NK-92 (cell line): Measurements from ENCODE around the gene EFCAB12.
"Not testable (repeated sequence)": the region's sequence is repeated elsewhere in the genome, so short reads cannot be mapped to it uniquely, and the experiment has no call there.

Source experiments
- DNase-seq: peaks from one replicate; lab custom pipeline; 2025; ENCODE audit not compliant: unreplicated experiment; lab: John Stamatoyannopoulos, UW

Gene EFCAB12

GRCh38 chr3:129399145-129399894, 29.1 kb downstream of the EFCAB12 start:
- no peak for DNase-seq

DNA sequence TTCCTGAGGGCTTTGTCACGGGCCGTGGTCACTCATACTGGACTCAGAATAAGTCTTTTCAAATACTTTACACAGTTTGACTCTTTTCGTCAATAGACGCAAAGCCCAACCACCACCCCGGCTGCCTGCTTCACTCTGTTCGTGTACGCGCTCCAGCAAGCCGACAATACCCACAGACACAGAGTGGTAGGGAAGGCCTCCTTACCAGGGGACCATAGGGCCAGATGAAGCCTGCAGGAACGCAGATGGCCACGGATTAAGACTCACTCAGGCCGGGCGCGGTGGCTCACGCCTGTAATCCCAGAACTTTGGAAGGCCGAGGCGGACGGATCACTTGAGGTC, 29.7 kb downstream of the EFCAB12 start:
- DNase-seq = no peak

GRCh38 chr3:129393760-129394564, 34.5 kb downstream of the EFCAB12 start:
- not testable (repeated sequence) for DNase-seq

DNA sequence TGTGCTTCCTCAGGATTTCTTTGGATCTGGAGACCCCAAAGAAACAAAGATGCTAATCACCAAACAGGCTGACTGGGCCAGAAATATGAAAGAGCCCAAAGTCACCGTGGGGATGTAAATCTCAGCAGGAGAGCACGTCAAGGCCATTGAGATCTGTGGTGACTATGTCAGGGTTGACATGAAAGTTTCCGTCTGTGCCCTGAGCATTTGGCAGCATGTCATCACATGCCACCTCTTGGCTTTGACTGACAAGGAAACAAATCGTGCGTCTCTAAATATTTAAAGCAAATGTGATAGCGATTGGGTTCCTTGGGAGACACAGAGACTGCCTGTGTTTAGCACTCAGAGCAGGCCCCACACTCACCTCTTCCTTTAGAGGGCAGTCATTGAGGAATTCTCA, 35.2 kb downstream of the EFCAB12 start:
- no peak for DNase-seq

DNA sequence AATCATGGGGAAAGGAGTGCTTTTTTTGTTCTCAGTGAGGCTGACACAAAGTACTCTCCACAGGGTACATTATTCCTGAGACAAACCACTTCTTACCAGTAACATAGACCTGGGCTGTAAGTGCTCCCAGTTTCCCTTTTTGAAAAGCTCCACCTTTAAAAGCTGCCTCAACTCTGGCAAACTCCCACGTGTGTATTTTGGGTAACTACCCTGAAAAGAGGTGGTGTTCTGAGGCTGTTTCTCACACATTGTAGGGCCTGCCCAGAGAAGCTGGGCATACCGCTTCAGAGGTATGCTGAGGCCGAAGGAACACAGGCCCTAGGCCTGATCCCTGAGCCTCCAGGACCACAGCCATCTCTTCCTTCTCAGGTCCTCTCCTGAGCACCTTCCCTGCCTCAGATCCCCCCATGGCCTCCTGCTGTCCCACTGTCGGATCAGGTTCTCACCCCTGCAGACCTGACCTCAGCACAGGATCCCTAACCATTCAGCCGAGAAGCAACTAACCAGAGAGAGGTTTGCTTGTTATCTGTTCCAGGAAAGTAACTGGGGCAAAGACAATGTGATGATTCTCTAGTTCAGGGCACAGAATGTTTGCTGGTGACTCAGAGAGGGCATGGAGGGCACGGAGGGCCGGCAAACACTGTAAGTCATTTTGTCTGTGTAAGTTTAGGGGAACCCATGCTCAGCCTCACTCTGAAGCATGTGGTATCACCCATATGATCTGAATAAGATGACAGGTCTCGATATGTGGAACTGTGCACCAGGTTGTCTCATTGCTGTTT, 36.1 kb downstream of the EFCAB12 start:
- not testable (repeated sequence) for DNase-seq

GRCh38 chr3:129391583-129391982, 36.9 kb downstream of the EFCAB12 start:
- DNase-seq = not testable (repeated sequence)

DNA sequence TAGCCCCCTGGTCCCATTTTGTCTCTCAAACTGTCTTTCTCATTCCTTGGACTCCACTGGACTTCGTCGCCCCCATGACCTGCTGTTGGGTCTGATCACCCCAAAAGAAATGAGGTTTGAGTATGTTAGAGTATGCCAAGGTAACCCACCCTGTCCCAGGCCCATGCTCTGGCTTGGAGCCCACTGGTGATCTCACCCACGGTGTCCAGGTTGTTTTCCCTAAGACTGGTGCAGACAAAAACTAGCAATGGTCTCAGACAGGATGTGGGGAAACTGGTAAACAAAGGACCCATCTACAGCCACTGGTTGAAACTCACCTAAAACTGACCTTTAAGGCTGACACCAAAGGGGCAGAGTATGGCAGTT, 38.9 kb downstream of the EFCAB12 start:
- no peak for DNase-seq

DNA sequence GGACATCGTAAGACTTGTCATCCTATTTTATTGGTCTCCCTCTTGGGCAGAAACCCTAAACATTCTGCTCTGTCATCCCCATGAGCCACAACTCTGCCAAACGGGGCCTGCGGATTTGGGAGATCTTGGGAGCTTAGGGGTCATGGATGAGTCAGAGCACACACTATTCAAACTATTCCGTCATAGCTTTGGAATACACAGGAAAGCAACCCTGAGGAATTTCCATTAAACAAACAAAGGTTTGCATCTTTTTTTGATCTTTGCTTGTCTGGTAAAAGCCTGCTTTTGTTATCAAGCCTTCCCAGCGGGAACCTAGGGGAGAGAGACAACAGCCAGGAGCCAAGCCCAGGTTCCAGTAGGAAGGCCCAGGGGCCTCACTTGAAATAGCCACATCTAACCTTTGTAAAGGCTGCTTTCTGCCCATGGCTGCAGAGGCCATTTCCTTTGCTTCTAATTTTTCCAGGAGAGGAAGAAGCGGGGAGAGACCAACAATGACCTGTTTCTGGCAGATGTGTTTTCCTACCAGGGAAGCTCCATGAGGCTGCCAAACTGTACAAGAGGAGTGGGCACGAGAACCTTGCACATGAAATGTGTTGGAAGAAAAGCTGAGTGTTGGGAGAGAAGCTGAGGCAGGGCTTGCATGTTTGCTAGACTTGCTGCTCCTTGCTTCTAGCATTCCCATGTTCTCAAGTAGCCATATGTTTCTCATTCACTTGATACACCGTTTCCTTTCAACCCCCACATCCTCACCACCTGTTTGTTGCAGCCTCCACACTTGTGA, 39.5 kb downstream of the EFCAB12 start:
- not testable (repeated sequence) for DNase-seq

DNA sequence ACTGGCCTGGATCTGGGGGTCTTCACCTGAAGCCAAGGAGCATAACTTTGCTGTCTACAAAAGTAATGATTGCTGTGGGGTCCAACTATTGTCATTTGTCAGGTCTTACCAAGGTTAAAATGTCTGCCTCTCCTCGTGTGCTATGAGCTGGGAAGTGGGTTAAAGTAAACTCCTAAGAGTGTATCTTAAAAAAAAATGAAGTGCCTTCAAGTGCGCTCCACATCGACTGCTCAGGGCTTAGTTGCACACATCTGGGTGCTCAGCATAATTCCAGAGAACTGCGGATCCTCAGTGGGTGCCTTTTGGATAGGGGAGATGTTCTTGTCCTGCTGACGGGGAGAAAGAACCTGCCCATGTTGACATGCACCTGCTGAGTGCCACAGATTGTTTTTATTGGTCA, 40.9 kb downstream of the EFCAB12 start:
- DNase-seq = no peak

- no peak for DNase-seq
These were observed 41.5 kb downstream of the EFCAB12 start for GRCh38 chr3:129386984-129387383.

DNA sequence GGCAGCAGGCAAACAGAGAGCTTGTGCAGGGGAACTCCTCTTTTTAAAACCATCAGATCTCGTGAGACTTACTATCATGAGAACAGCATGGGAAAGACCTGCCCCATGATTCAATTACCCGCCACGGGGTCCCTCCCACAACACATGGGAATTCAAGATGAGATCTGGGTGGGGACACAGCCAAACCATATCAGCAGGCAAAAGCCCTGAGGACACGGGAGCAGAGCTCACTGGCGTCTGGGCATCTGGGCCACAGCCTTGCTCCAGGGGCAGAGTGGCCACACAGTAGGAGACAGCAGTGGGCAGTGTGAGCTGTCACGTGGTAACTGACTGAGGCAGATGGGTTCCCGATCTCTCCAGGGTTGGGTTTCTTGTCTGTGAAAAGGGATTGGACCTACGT, 42.9 kb downstream of the EFCAB12 start:
- not testable (repeated sequence) for DNase-seq

DNA sequence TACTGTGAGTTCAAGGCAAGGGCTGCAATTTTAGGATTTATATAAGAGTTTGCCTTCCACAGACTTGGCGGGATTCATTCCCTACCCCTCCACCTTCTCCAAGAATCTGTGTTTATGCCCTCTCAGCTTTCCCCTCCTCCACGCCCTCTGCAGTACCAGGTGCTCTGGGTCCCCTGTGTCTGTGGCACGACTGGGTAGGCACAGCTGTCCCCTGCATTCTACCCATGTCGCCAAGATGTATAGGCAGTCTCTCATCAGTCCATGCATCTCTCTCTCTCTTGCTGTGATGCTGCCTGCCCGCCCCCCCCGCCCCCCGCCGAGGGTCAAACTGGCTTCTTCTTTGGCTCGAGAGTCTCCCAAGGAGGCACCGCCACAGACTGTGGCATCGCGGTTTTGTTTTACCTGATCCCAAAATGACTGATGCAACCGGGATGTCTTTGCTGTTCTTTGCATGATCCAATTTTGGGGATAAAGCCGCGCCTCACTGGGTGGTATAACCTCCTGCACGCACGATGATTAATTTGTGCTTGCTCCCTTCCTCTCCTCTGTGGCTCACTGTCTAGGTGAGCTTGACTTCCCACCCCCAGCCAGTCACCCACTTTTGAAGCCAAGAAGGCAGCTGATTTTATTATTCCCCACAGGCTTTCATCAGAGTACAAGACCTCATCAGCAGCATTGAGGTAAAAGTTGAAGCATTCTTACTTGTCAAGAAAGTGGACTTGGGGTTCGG, 43.7 kb downstream of the EFCAB12 start:
- no peak for DNase-seq

- DNase-seq = not testable (repeated sequence)
These were observed 44.3 kb downstream of the EFCAB12 start for GRCh38 chr3:129384103-129384502.

DNA sequence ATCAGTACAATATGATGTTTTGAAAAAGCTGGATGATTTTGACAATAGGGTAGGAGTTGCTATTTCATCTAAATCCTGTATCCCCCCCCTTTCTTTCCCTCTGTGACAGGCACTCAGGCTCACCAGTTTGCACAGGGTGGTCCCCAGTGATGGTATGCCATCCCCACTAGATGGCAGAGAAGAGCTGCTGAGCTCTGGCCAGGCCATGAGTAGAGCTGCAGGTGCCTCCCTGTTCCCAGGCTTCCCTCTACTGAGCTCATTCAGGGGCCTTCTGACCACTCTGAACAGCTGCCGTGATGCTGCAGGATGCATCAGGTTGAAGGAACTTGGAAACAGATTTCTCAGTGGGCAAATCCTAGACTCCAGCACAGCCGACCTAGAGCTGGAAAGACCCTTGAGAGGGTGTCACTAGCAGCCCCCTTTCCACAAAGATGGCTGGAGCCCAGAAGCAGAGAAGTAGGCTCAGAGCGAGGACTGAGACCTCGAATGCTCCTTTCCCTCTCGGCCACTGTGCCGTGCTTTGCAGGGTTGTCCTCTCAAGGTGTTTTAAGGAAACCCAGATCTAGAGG, 45.1 kb downstream of the EFCAB12 start:
- no peak for DNase-seq

- no peak for DNase-seq
These were observed 46.1 kb downstream of the EFCAB12 start for GRCh38 chr3:129382366-129382765.

- DNase-seq = no peak
These were observed 48.7 kb downstream of the EFCAB12 start for GRCh38 chr3:129379582-129380358.

DNA sequence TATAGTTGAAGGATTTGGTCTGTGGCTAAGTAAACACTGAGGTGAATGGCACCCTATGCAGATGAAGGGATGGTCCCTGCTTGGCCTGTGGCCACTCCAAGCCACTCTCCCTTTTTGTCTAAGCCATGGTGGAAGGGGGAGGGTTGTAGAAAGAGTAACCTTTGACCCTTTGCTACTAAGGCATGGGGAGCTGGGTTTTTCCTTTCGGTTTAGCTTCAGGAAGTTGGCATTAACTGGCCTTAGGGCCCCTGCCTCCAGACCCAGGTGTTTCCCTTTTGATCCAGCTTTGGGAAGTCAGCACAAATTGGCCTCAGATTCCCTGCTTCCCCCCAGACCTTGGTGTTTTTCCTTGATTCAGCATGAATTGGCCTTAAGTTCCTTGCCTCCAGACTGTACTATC, 49.5 kb downstream of the EFCAB12 start:
- no peak for DNase-seq

DNA sequence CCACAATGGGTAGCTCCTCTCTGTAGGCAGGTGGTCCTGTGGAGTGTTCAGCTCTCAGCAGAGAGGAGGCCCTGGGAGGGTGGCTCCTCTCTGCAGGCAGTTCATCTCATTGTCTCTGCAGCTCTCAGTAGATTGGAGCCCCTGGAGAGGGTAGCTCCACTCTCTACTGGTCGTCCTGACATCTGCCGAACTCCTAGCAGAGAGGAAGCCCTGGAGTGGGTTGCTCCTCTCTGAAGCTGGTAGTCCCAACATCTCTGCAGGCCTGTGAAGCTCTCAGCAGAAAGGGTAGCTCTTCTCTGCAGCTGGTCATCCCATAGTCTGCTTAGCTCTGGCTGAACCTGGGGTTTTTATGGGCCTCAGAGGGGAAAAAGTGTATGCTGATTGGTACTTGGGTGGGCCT, 50.8 kb downstream of the EFCAB12 start:
- no peak for DNase-seq

GRCh38 chr3:129375099-129375498, 53.3 kb downstream of the EFCAB12 start:
- DNase-seq = no peak
